HG03558 (cell line): ENCODE data around the gene GNL2.
"Not testable (repeated sequence)": the region's sequence is repeated elsewhere in the genome, so short reads cannot be mapped to it uniquely, and the experiment has no call there.

Source experiments
- ATAC-seq: cut with Tn5 transposase; IDR thresholded peaks from one replicate; pipeline ENCODE4 v1.9.1; 2021; ENCODE audit warnings: moderate number of reproducible peaks; ENCODE audit not compliant: unreplicated experiment; ENCODE audit errors: extremely low read depth

The GNL2 gene

GRCh38 chr1:37561133-37562132 lies 34.3 kb downstream of the GNL2 start:
- no peak for ATAC-seq

GRCh38 chr1:37560401-37561132 lies 35.2 kb downstream of the GNL2 start:
- no peak for ATAC-seq

GRCh38 chr1:37559957-37560379 lies 35.8 kb downstream of the GNL2 start:
- not testable (repeated sequence) for ATAC-seq

GRCh38 chr1:37559080-37559479 lies 36.7 kb downstream of the GNL2 start:
- ATAC-seq: no peak

GRCh38 chr1:37558411-37558810 lies 37.3 kb downstream of the GNL2 start:
- ATAC-seq: no peak

- no peak for ATAC-seq
Observed at GRCh38 chr1:37557402-37557801, 38.3 kb downstream of the GNL2 start.

GRCh38 chr1:37556712-37557196 lies 39.0 kb downstream of the GNL2 start, which contains the start of gene DNALI1:
TSS of gene DNALI1 (plus strand) at chr1:37556940. CDS start at chr1:37556995, 55 bp downstream.
- no peak for ATAC-seq

- ATAC-seq: no peak
Observed at GRCh38 chr1:37553927-37554808, 41.6 kb downstream of the GNL2 start, which contains the start of gene SNIP1. TSS of gene SNIP1 (minus strand) at chr1:37554293. CDS start at chr1:37554229, 64 bp downstream.

GRCh38 chr1:37553598-37553926 lies 42.2 kb downstream of the GNL2 start:
- ATAC-seq: no peak

GRCh38 chr1:37549341-37549740 lies 46.4 kb downstream of the GNL2 start:
- ATAC-seq: no peak

- no peak for ATAC-seq
Observed at GRCh38 chr1:37545019-37545418, 50.7 kb downstream of the GNL2 start.

- ATAC-seq: no peak
Observed at GRCh38 chr1:37544530-37544929, 51.2 kb downstream of the GNL2 start.

- ATAC-seq: no peak
Observed at GRCh38 chr1:37540036-37540785, 55.5 kb downstream of the GNL2 start.

- not testable (repeated sequence) for ATAC-seq
Observed at GRCh38 chr1:37539154-37539553, 56.6 kb downstream of the GNL2 start.

- ATAC-seq: no peak
Observed at GRCh38 chr1:37537378-37537777, 58.4 kb downstream of the GNL2 start.

GRCh38 chr1:37533317-37534093 lies 62.2 kb downstream of the GNL2 start:
- ATAC-seq: no peak

- ATAC-seq: not testable (repeated sequence)
Observed at GRCh38 chr1:37532418-37533156, 63.1 kb downstream of the GNL2 start.

- not testable (repeated sequence) for ATAC-seq
Observed at GRCh38 chr1:37529888-37530287, 65.8 kb downstream of the GNL2 start.
